Smooth muscle cell (in vitro differentiated cells): ENCODE data around the gene DTX1. TPM values are rescaled to one million over a fixed set of nuclear protein-coding genes. Genes with fewer than 3 reads are reported as not detected.

Source experiments
- DNase-seq: peaks from one replicate; lab custom pipeline; 2025; ENCODE audit not compliant: unreplicated experiment; lab: John Stamatoyannopoulos, UW
- H2AFZ ChIP-seq: fragments of 200-600 bp; sonication (generic); 2 replicates; pipeline ENCODE4 v1.6.0; 2016; ENCODE audit warnings: antibody characterized with exemption, low read depth, mild to moderate bottlenecking
- H3F3A ChIP-seq: fragments of 200-600 bp; sonication (generic); 2 replicates; pipeline ENCODE4 v1.6.0; 2017; ENCODE audit warnings: antibody characterized with exemption, low read depth
- H3K27ac ChIP-seq: fragments of 200-600 bp; sonication (generic); 2 replicates; pipeline ENCODE4 v1.5.1; 2016; ENCODE audit warnings: low read depth, mild to moderate bottlenecking
- H3K27me3 ChIP-seq: fragments of 200-600 bp; sonication (generic); 2 replicates; pipeline ENCODE4 v1.6.1; 2016; ENCODE audit warnings: low read depth, mild to moderate bottlenecking
- H3K36me3 ChIP-seq: fragments of 200-600 bp; sonication (generic); 2 replicates; pipeline ENCODE4 v1.5.1; 2016; ENCODE audit warnings: low read depth
- H3K4me1 ChIP-seq: fragments of 200-600 bp; sonication (generic); 2 replicates; pipeline ENCODE4 v1.5.1; 2016; ENCODE audit warnings: low read depth
- H3K4me2 ChIP-seq: fragments of 200-600 bp; sonication (generic); 2 replicates; pipeline ENCODE4 v1.6.0; 2016; ENCODE audit warnings: mild to moderate bottlenecking
- H3K4me3 ChIP-seq: fragments of 200-600 bp; sonication (generic); 2 replicates; pipeline ENCODE4 v1.5.1; 2016; ENCODE audit warnings: mild to moderate bottlenecking
- H3K79me2 ChIP-seq: fragments of 200-600 bp; sonication (generic); 2 replicates; pipeline ENCODE4 v1.6.0; 2016; ENCODE audit warnings: low read depth, mild to moderate bottlenecking
- H3K9ac ChIP-seq: fragments of 200-600 bp; sonication (generic); 2 replicates; pipeline ENCODE4 v1.6.0; 2016; ENCODE audit warnings: low read depth
- H3K9me3 ChIP-seq: fragments of 200-600 bp; sonication (generic); replicated peaks from 2 replicates; pipeline ENCODE4 v1.5.1; 2016; ENCODE audit warnings: low read depth
- H4K20me1 ChIP-seq: fragments of 200-600 bp; sonication (generic); 2 replicates; pipeline ENCODE4 v1.6.0; 2016; ENCODE audit warnings: low read depth
- WGBS: methylation state at CpG from one replicate; pipeline ENCODE4 v1.1.7; 2016; ENCODE audit warnings: low lambda C conversion rate; 5-methylcytosine and 5-hydroxymethylcytosine counted together
- polyA plus RNA-seq: library from polyadenylated mRNA; unstranded; fragments of >200 nt; fragmentation: Nextera tagmentation; extraction: Ambion mirVana; gene quantifications from 2 replicates; pipeline ENCODE4 v1.2.1, GENCODE V29; 2016
- total RNA-seq: library from RNA; depleted of rRNA; stranded (reverse); fragments of >200 nt; gene quantifications from 2 replicates; pipeline ENCODE4 v1.2.3, GENCODE V29; 2014
- TF ChIP-seq, protein P1 (sequence below): fragments of 200-600 bp; sonication (generic); IDR thresholded peaks from 2 replicates; pipeline ENCODE4 v1.5.1; 2017; ENCODE audit warnings: borderline replicate concordance, mild to moderate bottlenecking, antibody characterized with exemption; ENCODE audit not compliant: insufficient read depth, poor library complexity, severe bottlenecking

Gene DTX1
- total and polyA plus RNA-seq, 2 experiments from 2014 or later = 0.09 to 1.1 TPM

GRCh38 chr12:113095405-113095804, 38.9 kb downstream of the DTX1 start:
- TF ChIP-seq, protein P1, sequence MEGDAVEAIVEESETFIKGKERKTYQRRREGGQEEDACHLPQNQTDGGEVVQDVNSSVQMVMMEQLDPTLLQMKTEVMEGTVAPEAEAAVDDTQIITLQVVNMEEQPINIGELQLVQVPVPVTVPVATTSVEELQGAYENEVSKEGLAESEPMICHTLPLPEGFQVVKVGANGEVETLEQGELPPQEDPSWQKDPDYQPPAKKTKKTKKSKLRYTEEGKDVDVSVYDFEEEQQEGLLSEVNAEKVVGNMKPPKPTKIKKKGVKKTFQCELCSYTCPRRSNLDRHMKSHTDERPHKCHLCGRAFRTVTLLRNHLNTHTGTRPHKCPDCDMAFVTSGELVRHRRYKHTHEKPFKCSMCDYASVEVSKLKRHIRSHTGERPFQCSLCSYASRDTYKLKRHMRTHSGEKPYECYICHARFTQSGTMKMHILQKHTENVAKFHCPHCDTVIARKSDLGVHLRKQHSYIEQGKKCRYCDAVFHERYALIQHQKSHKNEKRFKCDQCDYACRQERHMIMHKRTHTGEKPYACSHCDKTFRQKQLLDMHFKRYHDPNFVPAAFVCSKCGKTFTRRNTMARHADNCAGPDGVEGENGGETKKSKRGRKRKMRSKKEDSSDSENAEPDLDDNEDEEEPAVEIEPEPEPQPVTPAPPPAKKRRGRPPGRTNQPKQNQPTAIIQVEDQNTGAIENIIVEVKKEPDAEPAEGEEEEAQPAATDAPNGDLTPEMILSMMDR = no peak
- H3K4me2 ChIP-seq = no peak overlapping the region
- no peak overlapping the region for H2AFZ ChIP-seq
- H3K79me2 ChIP-seq = no peaks in the 10 kb centered on the region
- no peaks in the 10 kb centered on the region for H3K36me3 ChIP-seq
- no peak overlapping the region for H3K9ac ChIP-seq
- H3K27me3 ChIP-seq = peaks cover 36% of the 10 kb centered on the region
- H3K9me3 ChIP-seq = no peaks in the 10 kb centered on the region
- WGBS = 62% methylated on average over 6 of the region's 6 CpGs
- H3K4me1 ChIP-seq = peaks cover 7% of the 10 kb centered on the region
- H3K4me3 ChIP-seq = no peak overlapping the region
- H4K20me1 ChIP-seq = no peaks in the 10 kb centered on the region
- no peak overlapping the region for H3K27ac ChIP-seq
- H3F3A ChIP-seq = no peaks in the 10 kb centered on the region
- DNase-seq = no peak

- no peaks in the 10 kb centered on the region for H4K20me1 ChIP-seq
- no peak for DNase-seq
- WGBS = 93% methylated on average over 30 of the region's 30 CpGs
- no peaks in the 10 kb centered on the region for H3F3A ChIP-seq
- H3K4me2 ChIP-seq = no peak overlapping the region
- H3K9ac ChIP-seq = no peak overlapping the region
- TF ChIP-seq, protein P1 = no peak
- no peak overlapping the region for H3K4me3 ChIP-seq
- H3K9me3 ChIP-seq = no peaks in the 10 kb centered on the region
- no peaks in the 10 kb centered on the region for H3K79me2 ChIP-seq
- no peak overlapping the region for H3K27ac ChIP-seq
- no peak overlapping the region for H2AFZ ChIP-seq
- peaks cover 7% of the 10 kb centered on the region for H3K4me1 ChIP-seq
- H3K36me3 ChIP-seq = no peaks in the 10 kb centered on the region
- H3K27me3 ChIP-seq = peaks cover 25% of the 10 kb centered on the region
Observed at GRCh38 chr12:113096675-113097461, 40.3 kb downstream of the DTX1 start.

GRCh38 chr12:113097716-113098440, 41.3 kb downstream of the DTX1 start:
- H4K20me1 ChIP-seq = no peaks in the 10 kb centered on the region
- H3K27ac ChIP-seq = no peak overlapping the region
- peaks cover 14% of the 10 kb centered on the region for H3K27me3 ChIP-seq
- no peak overlapping the region for H2AFZ ChIP-seq
- DNase-seq = no peak
- H3K79me2 ChIP-seq = no peaks in the 10 kb centered on the region
- WGBS = 68% methylated on average over 14 of the region's 14 CpGs
- no peak overlapping the region for H3K9ac ChIP-seq
- H3K9me3 ChIP-seq = no peaks in the 10 kb centered on the region
- H3K4me2 ChIP-seq = no peak overlapping the region
- peaks cover 4% of the 10 kb centered on the region for H3K4me1 ChIP-seq
- H3K36me3 ChIP-seq = no peaks in the 10 kb centered on the region
- TF ChIP-seq, protein P1 = no peak
- H3K4me3 ChIP-seq = no peak overlapping the region
- no peaks in the 10 kb centered on the region for H3F3A ChIP-seq
